Measurements from ENCODE around the gene SEPTIN5. TPM values are rescaled to one million over a fixed set of nuclear protein-coding genes. Genes with fewer than 3 reads are reported as not detected.

SEPTIN5 gene
- total RNA-seq, 1 experiment from 2014 or later, result 22.4 TPM

DNA sequence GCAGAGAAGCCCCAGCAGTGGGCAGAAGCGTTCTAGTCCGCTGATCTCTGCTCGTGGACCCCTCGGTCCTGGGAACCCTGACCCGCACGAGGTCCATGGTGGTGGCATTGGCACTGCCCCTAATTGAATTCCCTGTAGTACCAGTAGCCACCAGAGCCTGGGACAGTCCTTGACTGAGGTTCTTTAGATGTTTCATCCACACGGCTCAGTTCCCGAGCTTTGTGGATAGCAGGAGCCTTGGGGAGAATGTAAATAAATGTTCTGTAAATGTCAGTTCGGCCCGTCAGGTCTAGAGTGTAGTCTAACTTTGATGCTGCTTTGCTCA is 39.4 kb upstream of the SEPTIN5 start:
- TF ChIP-seq SMAD4 (CRISPR knock-in tag; IDR thresholded peaks at IDR 0.05), result no peak
- TF ChIP-seq ZNF671 (CRISPR knock-in tag; IDR thresholded peaks at IDR 0.05), result no peak
- TF ChIP-seq, protein P1, sequence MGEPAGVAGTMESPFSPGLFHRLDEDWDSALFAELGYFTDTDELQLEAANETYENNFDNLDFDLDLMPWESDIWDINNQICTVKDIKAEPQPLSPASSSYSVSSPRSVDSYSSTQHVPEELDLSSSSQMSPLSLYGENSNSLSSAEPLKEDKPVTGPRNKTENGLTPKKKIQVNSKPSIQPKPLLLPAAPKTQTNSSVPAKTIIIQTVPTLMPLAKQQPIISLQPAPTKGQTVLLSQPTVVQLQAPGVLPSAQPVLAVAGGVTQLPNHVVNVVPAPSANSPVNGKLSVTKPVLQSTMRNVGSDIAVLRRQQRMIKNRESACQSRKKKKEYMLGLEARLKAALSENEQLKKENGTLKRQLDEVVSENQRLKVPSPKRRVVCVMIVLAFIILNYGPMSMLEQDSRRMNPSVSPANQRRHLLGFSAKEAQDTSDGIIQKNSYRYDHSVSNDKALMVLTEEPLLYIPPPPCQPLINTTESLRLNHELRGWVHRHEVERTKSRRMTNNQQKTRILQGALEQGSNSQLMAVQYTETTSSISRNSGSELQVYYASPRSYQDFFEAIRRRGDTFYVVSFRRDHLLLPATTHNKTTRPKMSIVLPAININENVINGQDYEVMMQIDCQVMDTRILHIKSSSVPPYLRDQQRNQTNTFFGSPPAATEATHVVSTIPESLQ (CRISPR knock-in tag; IDR thresholded peaks at IDR 0.05), result no peak
- TF ChIP-seq, protein P2, sequence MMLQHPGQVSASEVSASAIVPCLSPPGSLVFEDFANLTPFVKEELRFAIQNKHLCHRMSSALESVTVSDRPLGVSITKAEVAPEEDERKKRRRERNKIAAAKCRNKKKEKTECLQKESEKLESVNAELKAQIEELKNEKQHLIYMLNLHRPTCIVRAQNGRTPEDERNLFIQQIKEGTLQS (CRISPR knock-in tag; conservative IDR thresholded peaks at IDR 0.05), result no peak
- TF ChIP-seq CBFB (CRISPR knock-in tag; IDR thresholded peaks at IDR 0.05; ENCODE audit: low read depth), result no peak
- no peak for TF ChIP-seq ZBTB21 (CRISPR knock-in tag; IDR thresholded peaks at IDR 0.05; ENCODE audit: borderline replicate concordance)
- no peak for TF ChIP-seq FOXK1 (CRISPR knock-in tag; IDR thresholded peaks at IDR 0.05)
- POLR2A ChIA-PET, result no interaction called here
- ATAC-seq (no peak), DNase-seq (ENCODE audit: low spot score) (no peak)
- CTCF ChIA-PET, result interaction anchor here (1.1 to 1.7 kb wide), 6 partner anchors 21 to 235 kb away, joined by 3 to 6 read pairs (median 4); partner anchors contain the start of gene GP1BB
- Mint-ChIP-seq H3K27me3 (ENCODE audit: low read depth) (peaks cover 10% of the 10 kb centered on the region; the same call in 1 of the 2 replicates), H3K36me3 (no peaks in the 10 kb centered on the region; the same call in 1 of the 2 replicates), H3K4me1 (peaks cover 10% of the 10 kb centered on the region), H3K27ac (no peak overlapping the region), H3K9me3 (peaks cover 14% of the 10 kb centered on the region), H3K4me3 (no peak overlapping the region)

DNA sequence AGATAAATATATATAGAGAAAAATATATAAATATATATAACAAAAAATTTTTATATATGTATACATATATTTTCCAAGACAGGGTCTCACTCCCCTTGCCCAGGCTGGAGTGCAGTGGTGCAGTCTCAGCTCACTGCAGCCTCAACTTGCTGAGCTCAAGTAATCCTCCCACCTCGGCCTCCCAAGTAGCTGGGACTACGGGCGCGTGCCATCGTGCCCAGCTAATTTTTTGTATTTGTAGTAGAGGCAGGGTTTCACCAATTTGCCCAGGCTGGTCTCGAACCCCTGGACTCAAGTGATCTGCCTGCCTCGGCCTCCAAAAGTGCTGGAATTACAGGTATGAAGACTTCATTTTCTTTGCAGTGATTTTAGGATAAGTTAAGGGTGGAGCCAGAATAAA is 38.9 kb upstream of the SEPTIN5 start:
- no peak for ATAC-seq

More for the DNA sequence above, 38.9 kb upstream of the SEPTIN5 start:
- Mint-ChIP-seq H3K4me3 (no peak overlapping the region), H3K9me3 (peaks cover 14% of the 10 kb centered on the region), H3K4me1 (peaks cover 11% of the 10 kb centered on the region), H3K27me3 (ENCODE audit: low read depth) (peaks cover 10% of the 10 kb centered on the region; the same call in 1 of the 2 replicates), H3K36me3 (no peaks in the 10 kb centered on the region; the same call in 1 of the 2 replicates), H3K27ac (no peak overlapping the region)
- POLR2A ChIA-PET, result no interaction called here
- no peak for DNase-seq (ENCODE audit: low spot score)
- TF ChIP-seq HMGXB4 (CRISPR knock-in tag; IDR thresholded peaks at IDR 0.05) (no peak), TEAD4 (CRISPR knock-in tag; IDR thresholded peaks at IDR 0.05) (no peak), TEAD1 (CRISPR knock-in tag; IDR thresholded peaks at IDR 0.05) (no peak), TCF7 (CRISPR knock-in tag; IDR thresholded peaks at IDR 0.05; ENCODE audit: low read depth) (no peak), E2F4 (CRISPR knock-in tag; IDR thresholded peaks at IDR 0.05; ENCODE audit: borderline replicate concordance, low read depth) (no peak), EMX1 (CRISPR knock-in tag; IDR thresholded peaks at IDR 0.05) (no peak), OVOL2 (CRISPR knock-in tag; IDR thresholded peaks at IDR 0.05; ENCODE audit: borderline replicate concordance) (no peak), JAZF1 (CRISPR knock-in tag; IDR thresholded peaks at IDR 0.05) (no peak)
- TF ChIP-seq, protein P3, sequence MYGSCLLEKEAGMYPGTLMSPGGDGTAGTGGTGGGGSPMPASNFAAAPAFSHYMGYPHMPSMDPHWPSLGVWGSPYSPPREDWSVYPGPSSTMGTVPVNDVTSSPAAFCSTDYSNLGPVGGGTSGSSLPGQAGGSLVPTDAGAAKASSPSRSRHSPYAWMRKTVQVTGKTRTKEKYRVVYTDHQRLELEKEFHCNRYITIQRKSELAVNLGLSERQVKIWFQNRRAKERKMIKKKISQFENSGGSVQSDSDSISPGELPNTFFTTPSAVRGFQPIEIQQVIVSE (CRISPR knock-in tag; IDR thresholded peaks at IDR 0.05; ENCODE audit: borderline replicate concordance), result no peak
- TF ChIP-seq, protein P4, sequence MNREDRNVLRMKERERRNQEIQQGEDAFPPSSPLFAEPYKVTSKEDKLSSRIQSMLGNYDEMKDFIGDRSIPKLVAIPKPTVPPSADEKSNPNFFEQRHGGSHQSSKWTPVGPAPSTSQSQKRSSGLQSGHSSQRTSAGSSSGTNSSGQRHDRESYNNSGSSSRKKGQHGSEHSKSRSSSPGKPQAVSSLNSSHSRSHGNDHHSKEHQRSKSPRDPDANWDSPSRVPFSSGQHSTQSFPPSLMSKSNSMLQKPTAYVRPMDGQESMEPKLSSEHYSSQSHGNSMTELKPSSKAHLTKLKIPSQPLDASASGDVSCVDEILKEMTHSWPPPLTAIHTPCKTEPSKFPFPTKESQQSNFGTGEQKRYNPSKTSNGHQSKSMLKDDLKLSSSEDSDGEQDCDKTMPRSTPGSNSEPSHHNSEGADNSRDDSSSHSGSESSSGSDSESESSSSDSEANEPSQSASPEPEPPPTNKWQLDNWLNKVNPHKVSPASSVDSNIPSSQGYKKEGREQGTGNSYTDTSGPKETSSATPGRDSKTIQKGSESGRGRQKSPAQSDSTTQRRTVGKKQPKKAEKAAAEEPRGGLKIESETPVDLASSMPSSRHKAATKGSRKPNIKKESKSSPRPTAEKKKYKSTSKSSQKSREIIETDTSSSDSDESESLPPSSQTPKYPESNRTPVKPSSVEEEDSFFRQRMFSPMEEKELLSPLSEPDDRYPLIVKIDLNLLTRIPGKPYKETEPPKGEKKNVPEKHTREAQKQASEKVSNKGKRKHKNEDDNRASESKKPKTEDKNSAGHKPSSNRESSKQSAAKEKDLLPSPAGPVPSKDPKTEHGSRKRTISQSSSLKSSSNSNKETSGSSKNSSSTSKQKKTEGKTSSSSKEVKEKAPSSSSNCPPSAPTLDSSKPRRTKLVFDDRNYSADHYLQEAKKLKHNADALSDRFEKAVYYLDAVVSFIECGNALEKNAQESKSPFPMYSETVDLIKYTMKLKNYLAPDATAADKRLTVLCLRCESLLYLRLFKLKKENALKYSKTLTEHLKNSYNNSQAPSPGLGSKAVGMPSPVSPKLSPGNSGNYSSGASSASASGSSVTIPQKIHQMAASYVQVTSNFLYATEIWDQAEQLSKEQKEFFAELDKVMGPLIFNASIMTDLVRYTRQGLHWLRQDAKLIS (CRISPR knock-in tag; IDR thresholded peaks at IDR 0.05; ENCODE audit: borderline replicate concordance), result no peak
- TF ChIP-seq, protein P5, sequence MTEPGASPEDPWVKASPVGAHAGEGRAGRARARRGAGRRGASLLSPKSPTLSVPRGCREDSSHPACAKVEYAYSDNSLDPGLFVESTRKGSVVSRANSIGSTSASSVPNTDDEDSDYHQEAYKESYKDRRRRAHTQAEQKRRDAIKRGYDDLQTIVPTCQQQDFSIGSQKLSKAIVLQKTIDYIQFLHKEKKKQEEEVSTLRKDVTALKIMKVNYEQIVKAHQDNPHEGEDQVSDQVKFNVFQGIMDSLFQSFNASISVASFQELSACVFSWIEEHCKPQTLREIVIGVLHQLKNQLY (CRISPR knock-in tag; IDR thresholded peaks at IDR 0.05), result no peak
- TF ChIP-seq, protein P2 (CRISPR knock-in tag; conservative IDR thresholded peaks at IDR 0.05), result no peak
- TF ChIP-seq, protein P6, sequence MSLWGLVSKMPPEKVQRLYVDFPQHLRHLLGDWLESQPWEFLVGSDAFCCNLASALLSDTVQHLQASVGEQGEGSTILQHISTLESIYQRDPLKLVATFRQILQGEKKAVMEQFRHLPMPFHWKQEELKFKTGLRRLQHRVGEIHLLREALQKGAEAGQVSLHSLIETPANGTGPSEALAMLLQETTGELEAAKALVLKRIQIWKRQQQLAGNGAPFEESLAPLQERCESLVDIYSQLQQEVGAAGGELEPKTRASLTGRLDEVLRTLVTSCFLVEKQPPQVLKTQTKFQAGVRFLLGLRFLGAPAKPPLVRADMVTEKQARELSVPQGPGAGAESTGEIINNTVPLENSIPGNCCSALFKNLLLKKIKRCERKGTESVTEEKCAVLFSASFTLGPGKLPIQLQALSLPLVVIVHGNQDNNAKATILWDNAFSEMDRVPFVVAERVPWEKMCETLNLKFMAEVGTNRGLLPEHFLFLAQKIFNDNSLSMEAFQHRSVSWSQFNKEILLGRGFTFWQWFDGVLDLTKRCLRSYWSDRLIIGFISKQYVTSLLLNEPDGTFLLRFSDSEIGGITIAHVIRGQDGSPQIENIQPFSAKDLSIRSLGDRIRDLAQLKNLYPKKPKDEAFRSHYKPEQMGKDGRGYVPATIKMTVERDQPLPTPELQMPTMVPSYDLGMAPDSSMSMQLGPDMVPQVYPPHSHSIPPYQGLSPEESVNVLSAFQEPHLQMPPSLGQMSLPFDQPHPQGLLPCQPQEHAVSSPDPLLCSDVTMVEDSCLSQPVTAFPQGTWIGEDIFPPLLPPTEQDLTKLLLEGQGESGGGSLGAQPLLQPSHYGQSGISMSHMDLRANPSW (CRISPR knock-in tag; conservative IDR thresholded peaks at IDR 0.05; ENCODE audit: low read depth), result no peak
- CTCF ChIA-PET, result interaction anchor here (1.1 to 1.7 kb wide), 6 partner anchors 20 to 235 kb away, joined by 3 to 6 read pairs (median 4); partner anchors contain the start of gene GP1BB

All from WTC11 (cell line).